Adrenal gland (tissue), 5 donors: ENCODE data around the gene GAMT.

Source experiments
- POLR2A ChIP-seq, 2 donors: fragments of 450-650 bp; IDR thresholded peaks; one replicate each; pipeline ENCODE4 v1.6.1; 2017; ENCODE audit warnings: antibody characterized with exemption in 2 of 2, mild to moderate bottlenecking in 2 of 2, moderate library complexity in 1 of 2
- TF ChIP-seq, protein P1 (sequence below), 6 experiments: fragments of 450-650 bp in 4 of 6; fragments of 200-600 bp in 2 of 6; sonication (generic) in 1 of 6; IDR thresholded peaks; 1 replicate in 5 of 6; 2 replicates in 1 of 6; pipeline versions ENCODE4 v1.5.1 to v1.8.0; 2016 to 2021; ENCODE audit warnings: antibody characterized with exemption in 6 of 6, mild to moderate bottlenecking in 2 of 6, moderate library complexity in 1 of 6
- donor health status: DM: no; HTN: no; CAD: no.

DNA sequence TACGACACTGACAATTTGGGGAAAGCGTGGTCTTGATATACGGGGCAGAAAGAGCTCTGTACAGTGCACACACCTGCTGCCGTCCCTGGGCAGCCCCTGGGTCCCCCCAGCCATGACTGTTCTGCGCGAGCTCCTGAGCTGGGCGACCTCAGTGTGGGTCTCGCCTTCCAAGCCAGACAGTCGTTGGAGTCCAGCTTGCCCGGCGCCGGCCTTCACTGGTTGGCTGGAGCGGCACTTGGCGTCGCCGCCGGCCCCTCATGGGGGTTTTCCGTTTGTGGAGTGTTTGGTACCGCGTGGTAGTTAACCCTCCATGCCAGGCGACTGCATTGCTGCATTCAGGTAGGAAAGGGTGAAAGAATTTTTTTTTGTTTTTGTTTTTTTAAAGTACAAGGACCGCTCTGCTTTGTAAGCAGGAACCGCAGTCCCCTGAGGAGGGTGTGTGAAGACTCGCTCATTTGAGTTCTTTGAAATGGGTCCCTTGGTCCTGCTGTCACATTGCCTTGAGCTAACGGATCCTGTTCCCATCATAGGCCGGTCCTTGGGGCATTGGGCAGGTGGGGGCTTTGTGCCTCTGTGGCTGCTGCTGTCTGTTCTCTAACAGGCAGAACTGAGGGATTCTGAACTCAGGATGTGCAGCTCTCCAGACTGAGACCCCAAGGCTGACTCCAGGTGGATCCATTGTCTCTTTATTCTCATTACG, 26.0 kb upstream of the GAMT start:
- TF ChIP-seq, protein P1, sequence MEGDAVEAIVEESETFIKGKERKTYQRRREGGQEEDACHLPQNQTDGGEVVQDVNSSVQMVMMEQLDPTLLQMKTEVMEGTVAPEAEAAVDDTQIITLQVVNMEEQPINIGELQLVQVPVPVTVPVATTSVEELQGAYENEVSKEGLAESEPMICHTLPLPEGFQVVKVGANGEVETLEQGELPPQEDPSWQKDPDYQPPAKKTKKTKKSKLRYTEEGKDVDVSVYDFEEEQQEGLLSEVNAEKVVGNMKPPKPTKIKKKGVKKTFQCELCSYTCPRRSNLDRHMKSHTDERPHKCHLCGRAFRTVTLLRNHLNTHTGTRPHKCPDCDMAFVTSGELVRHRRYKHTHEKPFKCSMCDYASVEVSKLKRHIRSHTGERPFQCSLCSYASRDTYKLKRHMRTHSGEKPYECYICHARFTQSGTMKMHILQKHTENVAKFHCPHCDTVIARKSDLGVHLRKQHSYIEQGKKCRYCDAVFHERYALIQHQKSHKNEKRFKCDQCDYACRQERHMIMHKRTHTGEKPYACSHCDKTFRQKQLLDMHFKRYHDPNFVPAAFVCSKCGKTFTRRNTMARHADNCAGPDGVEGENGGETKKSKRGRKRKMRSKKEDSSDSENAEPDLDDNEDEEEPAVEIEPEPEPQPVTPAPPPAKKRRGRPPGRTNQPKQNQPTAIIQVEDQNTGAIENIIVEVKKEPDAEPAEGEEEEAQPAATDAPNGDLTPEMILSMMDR (IDR thresholded peaks at IDR 0.05) = no peak
- TF ChIP-seq POLR2A (IDR thresholded peaks at IDR 0.05) = no peak
